ENCODE measurements around the gene VASP.

DNA sequence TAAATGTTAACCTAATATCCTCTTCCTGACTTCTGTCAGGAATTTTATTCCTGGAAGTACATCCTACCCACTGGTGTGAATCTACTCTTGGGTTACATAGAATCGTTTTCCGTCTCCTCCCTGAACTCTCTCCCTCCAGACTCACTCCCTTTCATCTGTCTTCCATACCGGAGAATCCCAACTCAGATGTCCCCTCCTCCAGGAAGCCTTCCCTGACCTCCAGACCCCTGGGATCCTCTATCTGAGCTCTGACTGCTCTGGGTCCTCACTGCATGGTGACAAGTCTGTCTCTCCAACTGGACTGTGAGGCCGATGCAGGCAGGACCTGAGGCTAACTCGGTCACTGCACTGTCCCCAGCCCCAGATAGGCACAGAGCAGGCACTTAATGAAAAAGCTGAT is 52.8 kb downstream of the VASP start:
- TF ChIP-seq CTCF (IDR thresholded peaks at IDR 0.05), result no peak
- no peak for TF ChIP-seq POLR2A (IDR thresholded peaks at IDR 0.05)

All from right lobe of liver (tissue), 4 donors.